B cell (primary cell): ENCODE results near the gene ERBB4. TPM values are rescaled to one million over a fixed set of nuclear protein-coding genes. Genes with fewer than 3 reads are reported as not detected.

Experiments used
- ATAC-seq: fragments of 200-7000 bp; cut with Tn5 transposase; one replicate; pipeline ENCODE4 v1.10.0; 2021; ENCODE audit warnings: low read depth, mild to moderate bottlenecking, moderate number of reproducible peaks, moderate library complexity
- CTCF ChIA-PET: fragments of 350-600 bp; sonication (Branson Sonifier 250); formaldehyde crosslinking; loops from one replicate; lab custom pipeline; 2021; ENCODE audit warnings: antibody characterized with exemption, inconsistent platforms; lab: Charles Lee
- POLR2A ChIA-PET: fragments of 350-600 bp; sonication (Branson Sonifier 250); formaldehyde crosslinking; loops from one replicate; lab custom pipeline; 2021; ENCODE audit warnings: antibody characterized with exemption; lab: Charles Lee
- DNase-seq: peaks from one replicate; pipeline ENCODE4 v3.0.0; 2013
- H2AFZ ChIP-seq: 2 replicates; pipeline ENCODE4 v1.6.1; 2012; ENCODE audit warnings: mild to moderate bottlenecking, low read depth, low read length; ENCODE audit not compliant: insufficient read depth, poor library complexity, severe bottlenecking
- H3K27ac ChIP-seq, 2 donors: 1 replicate in 1 of 2; 2 replicates in 1 of 2; pipeline ENCODE4 v1.5.1; 2012 to 2013; ENCODE audit warnings: low read length in 2 of 2, mild to moderate bottlenecking in 2 of 2, moderate library complexity in 1 of 2
- H3K27me3 ChIP-seq, 4 experiments: fragments of 200-600 bp in 1 of 4; sonication (generic) in 1 of 4; replicated peaks in 1 of 4; 1 replicate in 2 of 4; 2 replicates in 2 of 4; pipeline versions ENCODE4 v1.6.1 to v1.7.0; 2013 to 2016; ENCODE audit warnings: low read length in 3 of 4, mild to moderate bottlenecking in 2 of 4, mixed read lengths in 1 of 4, moderate library complexity in 1 of 4; ENCODE audit not compliant: insufficient read depth in 4 of 4, control insufficient read depth in 3 of 4; ENCODE audit errors: control extremely low read depth in 1 of 4
- H3K36me3 ChIP-seq, 2 experiments: replicated peaks in 1 of 2; 1 replicate in 1 of 2; 2 replicates in 1 of 2; pipeline versions ENCODE4 v1.6.1 to v1.7.1; 2013; ENCODE audit warnings: low read length in 1 of 2; ENCODE audit not compliant: insufficient read depth in 2 of 2, control insufficient read depth in 1 of 2; ENCODE audit errors: control extremely low read depth in 1 of 2, extremely low read depth in 1 of 2
- H3K4me1 ChIP-seq, 2 donors: fragments of 200-600 bp in 1 of 2; sonication (generic) in 1 of 2; 1 replicate in 1 of 2; 2 replicates in 1 of 2; pipeline versions ENCODE4 v1.5.1 to v1.6.1; 2013 to 2017; ENCODE audit warnings: low read length in 2 of 2; ENCODE audit not compliant: control insufficient read depth in 2 of 2, insufficient read depth in 2 of 2
- H3K4me2 ChIP-seq: replicated peaks from 2 replicates; pipeline ENCODE3; 2012; ENCODE audit warnings: mild to moderate bottlenecking, low read depth, low read length; ENCODE audit not compliant: poor library complexity, severe bottlenecking
- H3K4me3 ChIP-seq, 5 experiments: fragments of 200-600 bp in 1 of 5; sonication (generic) in 1 of 5; 1 replicate in 3 of 5; 2 replicates in 2 of 5; pipeline versions ENCODE4 v1.5.1 to v1.7.0; 2011 to 2016; ENCODE audit warnings: low read length in 4 of 5, mild to moderate bottlenecking in 4 of 5, low read depth in 2 of 5, control low read depth in 1 of 5, moderate library complexity in 1 of 5; ENCODE audit not compliant: insufficient read depth in 1 of 5; ENCODE audit errors: control extremely low read depth in 1 of 5, extremely low read depth in 1 of 5
- H3K79me2 ChIP-seq: fragments of 200-600 bp; sonication (generic); one replicate; pipeline ENCODE4 v1.6.0; 2016; ENCODE audit warnings: low read length; ENCODE audit not compliant: control insufficient read depth, insufficient read depth
- H3K9ac ChIP-seq: fragments of 200-600 bp; sonication (generic); 2 replicates; pipeline ENCODE4 v1.6.1; 2017; ENCODE audit warnings: mild to moderate bottlenecking, low read length, moderate library complexity
- H3K9me3 ChIP-seq, 3 donors: one replicate each; pipeline versions ENCODE4 v1.6.1 to v1.7.1; 2013; ENCODE audit warnings: low read length in 2 of 3; ENCODE audit not compliant: control insufficient read depth in 2 of 3, insufficient read depth in 1 of 3; ENCODE audit errors: control extremely low read depth in 1 of 3
- H4K20me1 ChIP-seq: 2 replicates; pipeline ENCODE4 v1.6.0; 2012; ENCODE audit warnings: mild to moderate bottlenecking, low read length; ENCODE audit not compliant: insufficient read depth, control insufficient read depth, poor library complexity, severe bottlenecking
- H3K27ac Mint-ChIP-seq: one replicate; pipeline ENCODE4 v1.8.0; 2021; ENCODE audit warnings: mixed read lengths
- H3K27me3 Mint-ChIP-seq: one replicate; pipeline ENCODE4 v1.8.0; 2021; ENCODE audit warnings: mixed read lengths
- H3K4me1 Mint-ChIP-seq: one replicate; pipeline ENCODE4 v1.8.0; 2021; ENCODE audit warnings: mixed read lengths
- H3K4me3 Mint-ChIP-seq: one replicate; pipeline ENCODE4 v1.8.0; 2021; ENCODE audit warnings: mixed read lengths
- H3K9me3 Mint-ChIP-seq: one replicate; pipeline ENCODE4 v1.8.0; 2022; ENCODE audit warnings: mixed read lengths; ENCODE audit not compliant: insufficient read depth
- CTCF ChIP-seq: fragments of 200-600 bp; IDR thresholded peaks from one replicate; pipeline ENCODE4 v1.8.0; 2022; ENCODE audit warnings: antibody characterized with exemption, mild to moderate bottlenecking
- EZH2 ChIP-seq: IDR thresholded peaks from 2 replicates; pipeline ENCODE4 v1.6.1; 2012; ENCODE audit warnings: borderline replicate concordance, low read depth, mild to moderate bottlenecking, moderate library complexity, low read length; ENCODE audit not compliant: insufficient read depth, poor library complexity, severe bottlenecking
- WGBS: methylation state at CpG from one replicate; pipeline ENCODE4 v1.1.5; 2013; ENCODE audit warnings: missing lambda C conversion rate; ENCODE audit not compliant: insufficient coverage; 5-methylcytosine and 5-hydroxymethylcytosine counted together
- intact Hi-C: fragments of 100-400 bp; cut with micrococcal nuclease; formaldehyde crosslinking; loops from one replicate; pipeline ENCODE4 v1.10.0; 2022
- polyA plus RNA-seq: library from polyadenylated mRNA; depleted of rRNA; stranded (reverse); fragments of >200 nt; gene quantifications from 2 replicates; pipeline ENCODE4 v1.2.3, GENCODE V29; 2012
- total RNA-seq, 2 donors: library from RNA; stranded (reverse); fragments of 120-200 nt in 1 of 2; gene quantifications; 1 replicate in 1 of 2; 2 replicates in 1 of 2; pipeline versions ENCODE4 v1.2.3 to v1.2.4, GENCODE V29; 2013 to 2022

Gene ERBB4
- total and polyA plus RNA-seq, 2 donors (not counting 1 experiment from before 2014, with no cell fraction given): not detected

- H4K20me1 ChIP-seq: no peaks in the 10 kb centered on the region
- no peak overlapping the region for H3K4me2 ChIP-seq
- H3K9me3 Mint-ChIP-seq: no peaks in the 10 kb centered on the region
- H3K27ac ChIP-seq: no peak overlapping the region
- H3K36me3 ChIP-seq: no peaks in the 10 kb centered on the region
- no peaks in the 10 kb centered on the region for H3K9me3 ChIP-seq
- H3K4me3 Mint-ChIP-seq: no peak overlapping the region
- intact Hi-C loops: no loop called here
- H3K27ac Mint-ChIP-seq: no peak overlapping the region
- CTCF ChIA-PET: no interaction called here
- no peak overlapping the region for H3K9ac ChIP-seq
- DNase-seq (no peak), ATAC-seq (no peak)
- H3K4me1 Mint-ChIP-seq: no peaks in the 10 kb centered on the region
- TF ChIP-seq CTCF (no peak), EZH2 (no peak)
- no peak overlapping the region for H3K4me3 ChIP-seq
- H3K27me3 ChIP-seq: no peaks in the 10 kb centered on the region
- H3K79me2 ChIP-seq: no peaks in the 10 kb centered on the region
- no peak overlapping the region for H2AFZ ChIP-seq
- no peaks in the 10 kb centered on the region for H3K4me1 ChIP-seq
- POLR2A ChIA-PET: no interaction called here
- no CpG with 5 or more reads among the region's 2 CpGs for WGBS
- no peaks in the 10 kb centered on the region for H3K27me3 Mint-ChIP-seq
Measured at GRCh38 chr2:212153923-212154322, 384.7 kb downstream of the ERBB4 start.

DNA sequence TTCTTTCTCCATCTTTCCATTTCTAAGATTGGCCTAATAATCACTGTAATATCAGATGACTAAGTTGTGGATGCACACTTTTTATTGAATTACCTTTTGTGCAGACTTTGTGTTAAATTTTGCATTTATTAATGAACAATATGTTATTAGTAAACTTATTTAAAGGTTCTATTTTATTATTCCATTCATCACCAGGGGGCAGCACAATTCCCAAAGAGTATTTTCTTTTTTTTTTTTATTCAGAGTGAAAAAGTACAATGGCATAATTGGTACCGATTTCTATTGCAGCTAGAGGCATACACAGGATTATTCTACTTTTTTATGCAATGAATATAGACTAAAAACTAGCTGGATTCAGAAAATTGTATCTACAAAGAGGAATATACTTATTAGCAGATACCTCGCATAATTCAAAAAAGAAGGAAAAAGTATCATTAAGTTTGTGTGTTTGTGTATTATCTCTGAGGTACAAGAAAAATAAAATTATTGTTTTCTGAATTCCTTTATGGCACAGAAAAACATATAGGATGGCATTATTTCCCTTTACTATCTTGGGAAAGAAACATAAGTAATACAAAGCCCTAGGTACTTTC lies 390.6 kb downstream of the ERBB4 start:
- Histone ChIP-seq H3K79me2 (no peaks in the 10 kb centered on the region), H3K4me1 (no peaks in the 10 kb centered on the region), H3K9me3 (no peaks in the 10 kb centered on the region), H3K9ac (no peak overlapping the region), H4K20me1 (no peaks in the 10 kb centered on the region), H3K27ac (no peak overlapping the region), H3K36me3 (no peaks in the 10 kb centered on the region), H3K4me2 (no peak overlapping the region), H2AFZ (no peak overlapping the region), H3K4me3 (no peak overlapping the region), H3K27me3 (no peaks in the 10 kb centered on the region)
- Mint-ChIP-seq H3K27ac (no peak overlapping the region), H3K27me3 (no peaks in the 10 kb centered on the region), H3K4me3 (no peak overlapping the region), H3K4me1 (no peaks in the 10 kb centered on the region), H3K9me3 (no peaks in the 10 kb centered on the region)
- intact Hi-C loops: no loop called here
- no CpG with 5 or more reads among the region's 2 CpGs for WGBS
- DNase-seq (no peak), ATAC-seq (no peak)
- CTCF ChIA-PET: no interaction called here
- TF ChIP-seq EZH2 (no peak), CTCF (no peak)
- POLR2A ChIA-PET: no interaction called here
